Measurements from ENCODE around the gene USP31.

DNA sequence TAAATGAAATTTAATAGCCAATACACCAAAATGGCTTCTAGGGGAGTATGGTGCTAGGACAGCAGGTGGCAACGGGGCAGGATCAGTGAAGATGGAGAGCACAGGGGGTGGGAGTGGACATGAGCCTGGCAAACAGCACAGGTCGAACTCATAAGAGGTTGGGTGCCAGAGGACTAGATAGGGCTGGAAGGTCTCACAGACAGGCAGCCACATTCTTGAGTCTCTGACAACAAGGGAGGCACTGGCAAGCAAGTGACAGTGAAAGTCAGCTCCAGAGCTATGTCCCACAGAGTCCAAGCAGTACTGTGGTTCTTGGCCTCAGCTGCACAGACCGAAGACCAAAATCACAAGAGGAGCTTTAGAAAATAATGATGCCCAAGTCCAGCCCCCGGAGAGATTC lies 61.2 kb downstream of the USP31 start:
- TF ChIP-seq EZH2 (IDR thresholded peaks at IDR 0.05; ENCODE audit: low read depth, low read length, severe bottlenecking), result no peak
- TF ChIP-seq, protein P1, sequence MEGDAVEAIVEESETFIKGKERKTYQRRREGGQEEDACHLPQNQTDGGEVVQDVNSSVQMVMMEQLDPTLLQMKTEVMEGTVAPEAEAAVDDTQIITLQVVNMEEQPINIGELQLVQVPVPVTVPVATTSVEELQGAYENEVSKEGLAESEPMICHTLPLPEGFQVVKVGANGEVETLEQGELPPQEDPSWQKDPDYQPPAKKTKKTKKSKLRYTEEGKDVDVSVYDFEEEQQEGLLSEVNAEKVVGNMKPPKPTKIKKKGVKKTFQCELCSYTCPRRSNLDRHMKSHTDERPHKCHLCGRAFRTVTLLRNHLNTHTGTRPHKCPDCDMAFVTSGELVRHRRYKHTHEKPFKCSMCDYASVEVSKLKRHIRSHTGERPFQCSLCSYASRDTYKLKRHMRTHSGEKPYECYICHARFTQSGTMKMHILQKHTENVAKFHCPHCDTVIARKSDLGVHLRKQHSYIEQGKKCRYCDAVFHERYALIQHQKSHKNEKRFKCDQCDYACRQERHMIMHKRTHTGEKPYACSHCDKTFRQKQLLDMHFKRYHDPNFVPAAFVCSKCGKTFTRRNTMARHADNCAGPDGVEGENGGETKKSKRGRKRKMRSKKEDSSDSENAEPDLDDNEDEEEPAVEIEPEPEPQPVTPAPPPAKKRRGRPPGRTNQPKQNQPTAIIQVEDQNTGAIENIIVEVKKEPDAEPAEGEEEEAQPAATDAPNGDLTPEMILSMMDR (IDR thresholded peaks at IDR 0.05; ENCODE audit: control extremely low read depth in 1 of 3, insufficient read depth in 1 of 3, low read depth in 1 of 3, low read length in 3 of 3), result no peak
- TF ChIP-seq, protein P2, sequence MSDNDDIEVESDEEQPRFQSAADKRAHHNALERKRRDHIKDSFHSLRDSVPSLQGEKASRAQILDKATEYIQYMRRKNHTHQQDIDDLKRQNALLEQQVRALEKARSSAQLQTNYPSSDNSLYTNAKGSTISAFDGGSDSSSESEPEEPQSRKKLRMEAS (IDR thresholded peaks at IDR 0.05), result no peak
- no peak for TF ChIP-seq POLR2A (IDR thresholded peaks at IDR 0.05; ENCODE audit: control extremely low read depth in 1 of 2, low read depth in 2 of 2, low read length in 2 of 2)
